T47D (cell line): Measurements from ENCODE around the gene ACER3.
"Not testable (repeated sequence)": the region's sequence is repeated elsewhere in the genome, so short reads cannot be mapped to it uniquely, and the experiment has no call there.

Experiments
- DNase-seq, 2 experiments: peaks; one replicate each; pipeline versions ENCODE4 v3.0.0 to v3.0.0-alpha.2; 2011 to 2012; ENCODE audit warnings: low read depth in 1 of 2, low spot score in 1 of 2
- JUND ChIP-seq: IDR thresholded peaks from 2 replicates; pipeline ENCODE4 v1.6.1; 2012; ENCODE audit warnings: low read depth
- in situ Hi-C: cut with HindIII; loops from 2 replicates; pipeline ENCODE4 v1.10.0; 2016; ENCODE audit warnings: low sequenced_read_pairs, low pct_unique_long_range_greater_than_20kb

Gene ACER3

DNA sequence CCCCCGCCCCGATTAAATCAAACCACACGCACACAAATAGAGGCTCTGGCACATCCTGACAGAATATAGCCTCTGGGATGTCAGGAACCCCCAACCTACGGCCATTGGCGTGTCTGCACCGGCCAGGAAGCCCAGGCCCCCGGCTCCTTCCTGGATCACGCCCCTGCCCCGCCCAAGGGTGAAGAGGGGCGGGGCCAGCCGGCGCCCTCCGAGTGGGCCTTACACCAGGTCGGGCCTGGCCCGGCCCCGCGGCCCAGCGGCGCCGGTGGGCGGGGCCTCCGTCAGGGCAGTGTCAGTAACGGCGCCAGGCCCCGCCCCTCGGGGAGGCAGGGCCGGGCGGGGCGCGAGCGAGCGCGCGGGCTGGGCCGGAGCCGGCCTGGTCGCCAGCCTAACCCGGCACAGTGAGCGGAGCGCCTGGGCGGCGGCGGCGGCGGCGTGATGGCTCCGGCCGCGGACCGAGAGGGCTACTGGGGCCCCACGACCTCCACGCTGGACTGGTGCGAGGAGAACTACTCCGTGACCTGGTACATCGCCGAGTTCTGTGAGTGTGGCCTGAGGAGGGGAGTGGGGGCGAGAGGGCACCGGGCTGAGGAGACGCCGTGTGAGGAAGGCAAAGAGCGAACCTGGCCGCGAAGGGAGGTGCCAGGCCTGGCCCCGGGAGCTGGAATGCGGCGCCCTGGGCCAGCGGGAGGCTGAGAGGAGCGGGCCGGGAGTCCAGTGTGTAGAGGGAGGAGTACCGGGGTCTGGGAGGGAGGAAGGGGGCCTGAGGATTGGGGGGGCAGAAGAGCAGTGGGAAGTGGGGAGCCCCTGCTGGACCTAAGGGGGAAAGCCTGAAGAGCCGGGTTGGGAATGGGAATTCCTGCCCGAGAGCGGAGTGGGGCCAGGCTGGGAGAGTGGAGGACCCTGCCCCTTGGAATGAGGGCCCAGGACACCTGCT, at the start of gene ACER3:
ACER3 (plus strand) TSS at position 380 of the 937 bp plus-strand sequence; CDS start at position 439, 59 bp downstream.
- no peak for TF ChIP-seq JUND
- DNase-seq: peak; percentile 90 to 94
- in situ Hi-C loops: no loop called here

DNA sequence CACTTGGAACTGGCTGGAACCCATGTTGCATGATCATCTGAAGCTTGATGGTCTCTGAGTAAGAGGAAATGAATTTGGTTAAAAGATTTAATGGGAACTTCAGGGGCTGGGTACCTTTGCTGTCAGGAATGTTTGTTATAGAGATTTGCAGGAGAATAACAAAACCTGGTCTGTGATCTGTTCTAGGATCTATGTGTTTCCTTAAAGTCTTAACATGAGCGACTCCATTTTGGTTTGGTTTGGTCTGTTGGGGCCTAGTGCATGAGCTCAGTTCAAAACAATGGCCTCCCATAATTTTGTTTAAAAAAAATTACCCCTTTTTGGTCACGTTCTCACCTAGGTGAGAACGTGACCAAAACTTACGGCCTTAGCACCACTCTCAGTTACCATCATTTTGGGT, 49.5 kb upstream of the ACER3 start:
- in situ Hi-C loops: no loop called here
- no peak for TF ChIP-seq JUND
- DNase-seq: no peak

DNA sequence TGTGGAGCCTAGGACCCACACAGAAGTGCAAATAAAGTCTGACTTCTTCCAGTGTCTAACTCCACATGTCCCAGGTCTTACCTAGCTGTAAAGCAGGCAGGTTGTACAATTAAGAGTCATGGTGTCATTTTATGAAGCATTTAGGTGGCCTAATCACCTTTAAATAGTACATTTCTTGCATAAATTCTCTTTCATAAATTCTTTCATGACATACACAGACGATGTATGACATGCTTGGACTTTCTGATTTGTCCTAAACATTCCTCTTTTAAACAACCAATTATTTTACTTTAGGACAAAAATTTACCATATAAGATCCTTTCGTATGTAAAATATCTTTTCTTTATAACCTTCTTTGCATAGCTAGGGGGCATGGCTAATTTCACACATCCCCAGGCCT, 46.3 kb upstream of the ACER3 start:
- TF ChIP-seq JUND: no peak
- in situ Hi-C loops: no loop called here
- no peak for DNase-seq

DNA sequence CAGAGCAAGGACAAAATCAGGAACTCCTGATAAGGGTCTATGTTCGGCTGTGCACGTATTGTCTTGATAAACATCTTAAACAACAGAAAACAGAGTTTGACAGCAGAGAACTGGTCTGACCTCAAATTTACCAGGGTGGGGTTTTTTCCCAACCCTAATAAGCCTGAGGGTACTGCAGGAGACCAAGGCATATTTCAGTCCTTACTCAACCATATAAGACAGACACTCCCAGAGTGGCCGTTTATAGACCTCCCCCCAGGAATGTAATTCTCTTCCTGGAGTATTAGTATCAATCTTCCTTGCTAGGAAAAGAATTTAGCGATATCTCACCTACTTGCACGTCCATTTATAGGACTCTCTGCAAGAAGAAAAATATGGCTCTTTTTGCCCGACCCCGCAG, 45.0 kb upstream of the ACER3 start:
- DNase-seq, in situ Hi-C loops: not testable (repeated sequence)

DNA sequence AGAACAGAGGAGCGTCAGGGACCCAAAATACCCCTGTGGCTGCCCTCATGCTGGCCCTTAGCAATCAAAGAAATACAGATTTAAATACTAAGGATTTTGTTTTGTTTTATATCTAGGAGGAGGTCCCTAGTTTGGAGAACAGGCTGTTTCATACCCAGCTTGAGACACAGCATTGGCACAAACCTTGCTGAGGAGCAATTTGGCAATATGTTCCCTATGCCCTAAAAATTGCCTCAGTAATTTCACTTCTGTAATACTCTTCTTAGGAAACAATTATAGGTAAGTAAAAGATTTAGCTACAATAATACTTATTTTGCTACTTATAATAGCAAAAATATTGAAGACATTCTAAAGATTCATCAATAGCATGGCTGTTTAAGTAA, 40.5 kb upstream of the ACER3 start:
- TF ChIP-seq JUND: no peak
- no peak for DNase-seq
- in situ Hi-C loops: no loop called here

DNA sequence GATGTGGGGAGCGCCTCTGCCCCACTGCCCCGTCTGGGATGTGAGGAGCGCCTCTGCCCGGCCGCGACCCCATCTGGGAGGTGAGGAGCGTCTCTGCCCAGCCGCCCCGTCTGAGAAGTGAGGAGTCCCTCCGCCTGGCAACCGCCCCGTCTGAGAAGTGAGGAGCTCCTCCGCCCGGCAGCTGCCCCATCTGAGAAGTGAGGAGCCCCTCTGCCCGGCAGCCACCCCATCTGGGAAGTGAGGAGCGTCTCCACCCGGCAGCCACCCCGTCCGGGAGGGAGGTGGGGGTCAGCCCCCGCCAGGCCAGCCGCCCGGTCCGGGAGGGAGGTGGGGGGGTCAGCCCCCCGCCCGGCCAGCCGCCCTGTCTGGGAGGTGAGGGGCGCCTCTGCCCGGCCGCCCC, 39.3 kb upstream of the ACER3 start:
- in situ Hi-C loops, DNase-seq: not testable (repeated sequence)

DNA sequence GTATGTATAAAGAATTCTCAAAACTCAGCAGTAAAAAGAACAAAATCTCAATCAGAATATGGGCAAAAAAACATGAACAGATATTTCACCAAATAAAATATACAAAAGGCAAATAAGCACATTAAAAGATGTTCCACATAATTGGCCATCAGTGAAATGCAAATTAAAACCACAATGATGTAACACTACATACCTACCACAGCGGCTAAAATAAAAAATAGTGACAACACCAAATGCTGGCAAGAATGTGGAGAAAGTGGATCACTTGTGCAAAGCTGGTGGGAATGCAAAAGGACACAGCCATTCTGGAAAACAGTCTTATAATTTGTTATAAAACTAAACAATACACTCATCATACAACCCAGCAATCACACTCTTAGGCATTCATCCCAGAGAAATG, 38.3 kb upstream of the ACER3 start:
- TF ChIP-seq JUND: no peak
- DNase-seq: no peak
- in situ Hi-C loops: no loop called here

DNA sequence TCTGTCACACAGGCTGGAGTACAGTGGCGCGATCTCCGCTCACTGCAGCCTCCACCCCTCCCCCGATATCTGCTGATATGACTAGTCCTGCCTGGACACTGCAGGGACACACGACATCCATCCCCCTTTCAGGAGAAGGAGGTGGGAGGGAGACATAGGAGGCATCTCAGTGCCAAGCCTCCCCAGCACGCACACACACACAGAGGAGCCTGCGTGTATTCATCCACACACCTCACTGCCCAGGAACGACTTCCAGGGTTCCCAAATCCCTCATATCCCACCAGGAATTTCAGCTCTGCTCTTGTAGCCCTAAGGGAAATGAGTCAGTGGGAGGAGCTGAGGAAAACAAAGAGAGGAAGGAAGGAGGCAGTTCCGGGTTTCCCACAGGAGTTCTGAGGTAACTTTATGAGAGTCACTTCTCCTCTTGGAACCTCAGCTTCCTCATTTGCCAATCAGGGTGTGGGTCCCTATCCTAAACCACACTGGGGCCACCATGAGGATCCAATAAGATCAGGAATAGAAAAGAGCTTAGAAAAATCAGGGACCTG, 37.2 kb upstream of the ACER3 start:
- in situ Hi-C loops: no loop called here

DNA sequence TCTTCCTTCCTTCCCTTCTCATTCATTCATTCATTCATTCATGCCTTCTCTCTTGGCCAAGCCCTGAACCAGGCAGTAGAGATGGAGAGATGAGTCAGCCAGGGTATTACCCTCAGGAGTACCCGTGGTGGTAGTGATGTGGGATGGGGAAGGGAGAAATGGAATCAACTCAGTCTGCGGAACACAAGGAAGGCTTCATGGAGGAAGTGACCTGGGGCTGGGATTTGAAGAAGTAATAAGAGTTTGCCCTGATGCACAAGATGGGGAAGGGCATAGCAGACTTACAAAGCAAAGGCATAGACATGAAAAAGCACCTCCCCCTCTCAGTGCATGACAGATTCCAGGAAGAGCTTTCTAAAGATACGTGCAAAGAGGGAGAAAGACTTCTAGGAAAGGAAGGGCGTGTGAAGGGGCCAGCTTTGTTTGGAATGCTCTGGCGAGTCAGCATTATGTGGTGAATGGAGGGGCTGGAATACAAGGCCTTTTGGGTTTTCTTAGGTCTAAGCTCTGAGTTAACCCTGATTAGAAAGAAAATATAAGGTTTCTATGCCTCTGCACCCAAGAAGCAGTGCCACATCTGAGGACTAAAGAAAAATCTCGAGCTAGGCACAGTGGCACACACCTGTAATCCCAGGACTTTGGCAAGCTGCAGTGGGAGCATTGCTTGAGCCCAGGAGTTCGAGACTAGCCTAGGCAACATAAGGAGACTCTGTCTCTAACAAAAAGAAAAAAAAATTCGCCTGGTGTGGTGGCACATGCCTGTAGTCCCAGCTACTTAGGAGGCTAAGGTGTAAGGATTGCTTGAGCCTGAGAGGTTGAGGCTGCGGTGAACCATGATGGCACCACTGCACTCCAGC, 36.4 kb upstream of the ACER3 start:
- in situ Hi-C loops: no loop called here

More for the DNA sequence above, 37.2 kb upstream of the ACER3 start:
- TF ChIP-seq JUND: peak; percentile 54; the same call in 1 of the 2 replicates
- peak; percentile 43 to 93 for DNase-seq

DNA sequence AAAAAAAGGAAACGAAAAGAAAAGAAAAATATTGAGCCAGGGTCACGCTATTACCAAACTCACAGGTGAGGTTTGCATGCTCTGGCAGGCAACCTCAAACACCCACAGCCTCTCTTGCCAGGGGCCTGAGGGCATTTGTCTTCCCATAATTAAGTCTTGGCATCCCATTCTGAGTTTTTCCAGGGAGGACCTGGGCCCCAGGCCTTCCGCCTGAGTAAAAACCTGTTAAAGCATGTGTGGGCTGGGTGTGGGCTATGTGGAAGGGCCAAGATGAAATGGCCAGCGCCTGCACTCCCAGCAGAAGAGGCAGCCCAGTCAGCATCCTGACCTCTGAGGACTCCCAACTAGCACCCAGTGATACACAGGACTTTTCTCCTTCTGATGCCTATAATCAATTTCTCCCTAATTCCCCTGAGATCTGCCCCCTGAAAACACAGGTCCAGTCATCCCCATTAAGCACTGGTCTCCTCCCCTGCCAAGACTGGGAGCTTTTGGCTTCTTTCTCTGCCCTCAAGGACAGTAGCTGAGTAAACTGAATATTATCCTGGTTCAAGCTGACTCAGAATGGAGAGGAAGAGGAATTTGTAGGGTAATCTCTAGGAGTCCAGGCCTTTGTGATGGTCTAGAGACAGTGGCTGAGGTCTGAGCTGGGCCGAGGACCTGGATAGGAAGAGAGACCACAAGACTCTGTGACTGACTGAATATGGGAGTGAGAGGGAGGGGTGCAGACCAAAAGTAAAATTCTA, 35.6 kb upstream of the ACER3 start:
- peak; percentile 74 to 99 for DNase-seq
- in situ Hi-C loops: no loop called here
- 0 out of 2 replicates have a peak, but pooled peaks have one; percentile 55 for TF ChIP-seq JUND

More for the DNA sequence above, 36.4 kb upstream of the ACER3 start:
- DNase-seq: peak in 1 of 2 experiments; percentile 60
- TF ChIP-seq JUND: no peak

DNA sequence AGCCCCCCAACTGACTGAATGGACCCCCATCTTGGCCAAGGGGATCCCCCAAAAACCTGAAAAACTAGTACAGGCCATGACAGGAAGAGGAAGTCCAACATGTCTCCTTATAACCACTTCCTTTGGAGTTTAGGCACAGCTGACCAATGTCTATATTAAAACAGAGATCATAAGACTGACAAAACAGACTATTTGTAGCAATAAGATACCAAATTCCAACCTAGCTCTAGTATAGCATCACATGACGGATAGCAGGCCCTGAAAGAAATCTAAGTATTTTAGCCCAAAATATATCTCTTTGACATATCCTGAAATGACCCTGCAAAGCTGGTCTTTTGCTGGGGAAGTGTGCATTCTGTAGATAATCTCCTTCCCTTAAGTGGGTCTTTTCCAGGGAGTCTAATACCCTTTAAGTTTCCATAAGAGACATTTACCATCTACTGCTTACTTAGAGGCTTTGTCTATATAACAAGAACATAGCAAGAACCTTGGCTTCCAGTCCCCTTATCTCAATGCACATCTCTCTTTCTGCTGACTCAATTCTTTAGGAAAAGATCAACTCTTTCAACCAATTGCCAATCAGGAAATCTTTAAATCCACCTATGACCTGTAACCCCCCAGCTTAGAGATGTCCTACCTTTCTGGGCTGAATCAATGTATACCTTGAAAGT, 34.9 kb upstream of the ACER3 start:
- in situ Hi-C loops: no loop called here
- no peak for TF ChIP-seq JUND
- DNase-seq: peak in 1 of 2 experiments; percentile 43

DNA sequence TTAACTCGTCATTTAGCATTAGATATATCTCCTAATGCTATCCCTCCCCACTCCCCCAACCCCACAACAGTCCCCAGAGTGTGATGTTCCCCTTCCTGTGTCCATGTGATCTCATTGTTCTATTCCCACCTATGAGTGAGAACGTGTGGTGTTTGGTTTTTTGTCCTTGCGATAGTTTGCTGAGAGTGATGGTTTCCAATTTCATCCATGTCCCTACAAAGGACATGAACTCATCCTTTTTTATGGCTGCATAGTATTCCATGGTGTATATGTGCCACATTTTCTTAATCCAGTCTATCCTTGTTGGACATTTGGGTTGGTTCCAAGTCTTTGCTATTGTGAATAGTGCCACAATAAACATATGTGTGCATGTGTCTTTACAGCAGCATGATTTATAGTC, 34.2 kb upstream of the ACER3 start:
- in situ Hi-C loops, DNase-seq: not testable (repeated sequence)

DNA sequence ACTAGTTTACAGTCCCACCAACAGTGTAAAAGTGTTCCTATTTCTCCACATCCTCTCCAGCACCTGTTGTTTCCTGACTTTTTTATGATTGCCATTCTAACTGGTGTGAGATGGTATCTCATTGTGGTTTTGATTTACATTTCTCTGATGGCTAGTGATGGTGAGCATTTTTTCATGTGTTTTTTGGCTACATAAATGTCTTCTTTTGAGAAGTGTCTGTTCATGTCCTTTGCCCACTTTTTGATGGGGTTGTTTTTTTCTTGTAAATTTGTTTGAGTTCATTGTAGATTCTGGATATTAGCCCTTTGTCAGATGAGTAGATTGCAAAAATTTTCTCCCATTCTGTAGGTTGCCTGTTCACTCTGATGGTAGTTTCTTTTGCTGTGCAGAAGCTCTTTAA, 33.7 kb upstream of the ACER3 start:
- in situ Hi-C loops: not testable (repeated sequence)

More for the DNA sequence above, 33.7 kb upstream of the ACER3 start:
- DNase-seq: not testable (repeated sequence)
